GM12801 (cell line): ENCODE data around the gene CAPN3.

Experiments used
- CTCF ChIP-seq: IDR thresholded peaks from one replicate; pipeline ENCODE4 v1.5.1; 2011; ENCODE audit warnings: control low read depth; ENCODE audit not compliant: insufficient read length; ENCODE audit errors: extremely low read depth

CAPN3 gene

GRCh38 chr15:42368096-42368495, 8.8 kb downstream of the CAPN3 start:
- no peak for TF ChIP-seq CTCF

- no peak for TF ChIP-seq CTCF
Observed at GRCh38 chr15:42371096-42371495, 11.8 kb downstream of the CAPN3 start.

GRCh38 chr15:42373274-42373673, 14.0 kb downstream of the CAPN3 start:
- TF ChIP-seq CTCF = no peak

- no peak for TF ChIP-seq CTCF
Observed at GRCh38 chr15:42373936-42374335, 14.6 kb downstream of the CAPN3 start.

- TF ChIP-seq CTCF = no peak
Observed at GRCh38 chr15:42374810-42375209, 15.5 kb downstream of the CAPN3 start.

- TF ChIP-seq CTCF = no peak
Observed at GRCh38 chr15:42375252-42375651, 16.0 kb downstream of the CAPN3 start.

- no peak for TF ChIP-seq CTCF
Observed at GRCh38 chr15:42375941-42376340, 16.6 kb downstream of the CAPN3 start.

GRCh38 chr15:42378011-42378410, 18.7 kb downstream of the CAPN3 start:
- TF ChIP-seq CTCF = no peak
